ENCODE measurements around the gene CLCF1.

The CLCF1 gene

DNA sequence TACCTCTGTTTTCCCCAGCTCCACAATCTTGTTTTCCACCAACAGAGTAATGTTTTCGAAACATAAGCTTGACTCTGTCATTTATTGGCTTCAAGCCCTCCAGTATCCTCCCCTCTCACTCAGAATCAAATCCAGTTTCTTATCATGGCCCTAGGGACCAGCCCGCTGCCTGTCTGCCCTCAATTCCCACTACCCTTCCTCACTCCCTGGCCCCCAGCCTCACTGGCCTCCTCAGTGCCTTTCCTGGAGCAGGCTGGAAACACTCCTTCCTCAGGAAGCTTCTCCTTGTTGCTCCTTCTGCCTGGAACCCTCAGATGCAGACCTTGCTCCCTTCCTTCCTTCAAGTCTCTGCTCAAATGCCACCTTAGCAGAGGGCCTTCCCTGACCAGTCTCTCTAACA, 23.9 kb downstream of the CLCF1 start:
- no peak overlapping the region for H3K4me3 ChIP-seq (ENCODE audit: low read depth, low read length)
- no peak for DNase-seq (ENCODE audit: low read depth)
- TF ChIP-seq, protein P1, sequence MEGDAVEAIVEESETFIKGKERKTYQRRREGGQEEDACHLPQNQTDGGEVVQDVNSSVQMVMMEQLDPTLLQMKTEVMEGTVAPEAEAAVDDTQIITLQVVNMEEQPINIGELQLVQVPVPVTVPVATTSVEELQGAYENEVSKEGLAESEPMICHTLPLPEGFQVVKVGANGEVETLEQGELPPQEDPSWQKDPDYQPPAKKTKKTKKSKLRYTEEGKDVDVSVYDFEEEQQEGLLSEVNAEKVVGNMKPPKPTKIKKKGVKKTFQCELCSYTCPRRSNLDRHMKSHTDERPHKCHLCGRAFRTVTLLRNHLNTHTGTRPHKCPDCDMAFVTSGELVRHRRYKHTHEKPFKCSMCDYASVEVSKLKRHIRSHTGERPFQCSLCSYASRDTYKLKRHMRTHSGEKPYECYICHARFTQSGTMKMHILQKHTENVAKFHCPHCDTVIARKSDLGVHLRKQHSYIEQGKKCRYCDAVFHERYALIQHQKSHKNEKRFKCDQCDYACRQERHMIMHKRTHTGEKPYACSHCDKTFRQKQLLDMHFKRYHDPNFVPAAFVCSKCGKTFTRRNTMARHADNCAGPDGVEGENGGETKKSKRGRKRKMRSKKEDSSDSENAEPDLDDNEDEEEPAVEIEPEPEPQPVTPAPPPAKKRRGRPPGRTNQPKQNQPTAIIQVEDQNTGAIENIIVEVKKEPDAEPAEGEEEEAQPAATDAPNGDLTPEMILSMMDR (IDR thresholded peaks at IDR 0.05; ENCODE audit: control insufficient read depth, extremely low read depth, insufficient read depth), result no peak

DNA sequence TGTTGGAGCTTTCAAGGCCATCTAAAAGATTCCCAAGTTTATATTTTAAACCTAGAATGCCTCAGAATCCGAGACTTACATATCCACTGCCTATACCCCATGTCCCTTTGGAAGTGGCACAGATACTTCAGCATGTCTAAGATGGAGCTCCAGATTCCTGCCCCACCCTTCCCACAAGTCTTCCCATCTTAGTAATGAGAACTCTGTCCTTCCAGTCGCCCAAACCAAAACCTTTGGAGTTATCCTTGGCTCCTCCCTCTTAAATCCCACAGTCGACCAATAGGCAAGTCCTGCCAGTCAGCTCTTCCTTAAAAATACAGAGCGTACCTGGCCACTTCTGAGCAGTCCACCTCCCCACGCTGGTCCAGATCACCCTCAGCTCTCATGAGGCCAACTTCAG, 24.4 kb downstream of the CLCF1 start:
- no peak for DNase-seq (ENCODE audit: low read depth)
- TF ChIP-seq, protein P1 (IDR thresholded peaks at IDR 0.05; ENCODE audit: control insufficient read depth, extremely low read depth, insufficient read depth), result no peak
- H3K4me3 ChIP-seq (ENCODE audit: low read depth, low read length), result no peak overlapping the region

DNA sequence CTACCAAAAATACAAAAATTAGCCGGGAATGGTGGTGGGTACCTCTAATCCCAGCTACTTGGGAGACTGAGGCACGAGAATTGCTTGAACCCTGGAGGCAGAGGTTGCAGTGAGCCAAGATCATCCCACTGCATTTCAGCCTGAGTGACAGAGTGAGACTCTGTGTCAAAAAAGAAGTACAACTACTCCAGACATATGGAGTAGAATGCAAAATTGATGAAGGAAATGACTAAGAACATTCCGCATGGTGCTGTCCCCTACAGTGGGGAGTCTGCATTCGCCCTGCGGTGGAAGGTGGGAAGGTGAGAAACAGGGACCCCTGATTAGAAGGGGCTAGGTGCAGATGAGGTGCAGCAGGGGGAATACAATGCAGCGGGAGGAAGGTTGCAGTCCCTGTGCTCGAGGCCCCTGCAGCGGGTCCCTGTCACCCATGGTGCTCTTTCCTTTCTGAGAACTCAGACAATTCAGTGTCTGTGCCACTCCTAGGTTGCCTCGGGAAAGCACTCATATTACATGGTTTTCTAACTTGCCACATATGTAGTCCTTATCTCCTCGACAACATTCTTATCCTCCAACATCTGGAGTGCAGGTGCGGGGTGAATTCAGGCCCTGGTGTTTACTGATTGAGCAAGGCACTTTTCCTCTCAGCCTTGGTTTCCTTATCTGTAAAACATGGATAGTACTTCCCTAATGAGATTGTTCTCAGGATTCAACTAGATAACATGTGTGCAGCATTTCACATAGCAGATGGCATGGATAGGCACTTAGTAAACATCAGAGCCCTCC, 25.2 kb downstream of the CLCF1 start:
- no peak for DNase-seq (ENCODE audit: low read depth)
- TF ChIP-seq, protein P1 (IDR thresholded peaks at IDR 0.05; ENCODE audit: control insufficient read depth, extremely low read depth, insufficient read depth), result no peak

DNA sequence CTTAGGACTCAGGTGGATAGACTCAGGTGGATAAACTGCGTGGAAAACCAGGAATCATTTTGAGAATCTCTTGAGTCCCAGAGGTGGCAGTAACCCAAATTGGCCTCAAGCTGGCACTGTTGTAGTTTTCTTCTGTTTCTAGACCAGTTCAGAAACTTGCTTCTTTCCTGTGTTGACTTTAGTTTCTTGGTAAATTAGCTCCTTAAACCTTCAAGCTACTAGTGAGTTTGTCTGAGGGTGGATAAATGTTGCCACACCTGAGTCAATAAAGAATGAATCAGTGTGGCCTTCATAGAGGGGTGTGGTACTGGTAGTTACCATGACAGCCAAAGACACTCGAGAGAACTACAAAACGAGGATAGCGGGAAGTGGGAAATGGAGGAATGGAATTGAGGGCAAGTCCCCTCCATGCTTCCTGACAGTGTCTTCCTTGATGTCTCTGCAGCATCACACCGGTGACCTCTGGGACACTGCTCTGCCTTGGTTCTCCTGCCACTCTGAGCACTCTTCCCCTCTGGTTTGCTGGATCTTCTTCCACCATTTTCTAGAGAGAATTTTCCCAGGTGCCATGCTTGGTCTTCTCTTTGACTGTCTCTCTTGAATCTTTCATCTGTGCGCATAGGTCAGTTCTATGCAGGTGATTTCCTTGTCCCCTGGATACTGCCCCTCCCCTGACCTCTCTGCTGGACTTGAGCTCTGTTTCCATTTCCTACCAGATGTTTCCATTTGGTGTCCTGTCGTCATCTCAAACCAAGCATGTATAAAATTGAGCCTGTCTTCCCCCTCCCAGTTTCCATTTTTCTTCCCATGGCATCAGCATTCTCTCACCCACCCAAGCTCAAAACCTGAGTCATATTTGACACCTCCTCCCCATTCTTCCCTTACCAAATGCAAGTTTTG, 27.2 kb downstream of the CLCF1 start:
- H3K4me3 ChIP-seq (ENCODE audit: low read depth, low read length), result no peak overlapping the region
- DNase-seq (ENCODE audit: low read depth), result peak; percentile 91
- TF ChIP-seq, protein P1 (IDR thresholded peaks at IDR 0.05; ENCODE audit: control insufficient read depth, extremely low read depth, insufficient read depth), result peak; percentile 56

More for the DNA sequence above, 25.2 kb downstream of the CLCF1 start:
- H3K4me3 ChIP-seq (ENCODE audit: low read depth, low read length), result no peak overlapping the region

DNA sequence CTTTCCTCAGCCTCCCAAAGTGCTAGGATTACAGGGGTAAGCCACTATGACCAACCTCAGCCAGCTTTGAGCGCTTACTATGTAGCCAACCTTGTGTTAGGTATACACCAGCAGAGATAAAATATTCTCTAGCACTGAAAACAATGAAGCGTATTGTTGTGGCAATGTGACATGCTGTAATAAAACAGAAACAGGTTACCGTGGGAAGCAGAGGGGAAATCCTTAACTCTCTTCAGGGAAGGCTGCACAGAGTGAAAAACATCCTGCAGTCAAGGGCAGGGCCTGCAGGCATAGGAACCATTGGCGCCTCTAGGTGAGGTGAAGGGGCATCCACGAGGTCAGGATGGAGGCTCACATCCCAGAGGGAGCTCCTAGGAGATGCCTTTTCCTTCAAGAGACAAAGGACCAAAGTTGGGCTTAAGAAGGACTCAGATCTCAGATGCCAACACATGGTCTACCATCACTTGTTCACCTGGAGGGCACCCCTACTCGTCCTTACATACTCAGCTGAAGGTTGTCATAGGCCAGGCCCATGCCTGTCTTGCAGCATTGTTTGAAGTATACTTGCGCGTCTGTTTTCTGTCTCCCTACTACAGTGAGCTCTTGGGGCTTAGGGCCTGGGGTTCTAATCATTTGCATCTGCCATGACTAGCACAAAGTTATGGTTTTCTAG, 28.0 kb downstream of the CLCF1 start:
- TF ChIP-seq, protein P1 (IDR thresholded peaks at IDR 0.05; ENCODE audit: control insufficient read depth, extremely low read depth, insufficient read depth), result no peak
- no peak overlapping the region for H3K4me3 ChIP-seq (ENCODE audit: low read depth, low read length)
- no peak for DNase-seq (ENCODE audit: low read depth)

DNA sequence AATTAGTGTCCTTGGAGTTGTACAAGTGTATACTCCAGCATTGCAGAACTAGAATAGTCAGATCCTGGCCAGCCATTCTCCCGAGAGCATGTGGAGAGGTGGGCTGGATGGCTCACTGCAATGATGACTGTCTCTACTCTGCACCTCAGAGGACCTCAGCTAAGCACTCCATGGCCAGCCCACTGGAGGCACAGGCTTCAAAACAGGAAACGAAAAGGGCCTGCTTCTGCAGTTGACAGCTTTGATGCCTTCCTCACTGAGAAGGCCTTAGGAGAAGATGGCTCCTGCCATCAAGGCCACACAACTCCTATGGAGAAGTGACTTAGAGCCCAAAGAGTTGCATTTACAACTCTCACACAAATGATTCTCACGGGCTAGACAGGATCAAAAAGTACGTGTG, 29.1 kb downstream of the CLCF1 start:
- no peak for DNase-seq (ENCODE audit: low read depth)
- no peak overlapping the region for H3K4me3 ChIP-seq (ENCODE audit: low read depth, low read length)
- TF ChIP-seq, protein P1 (IDR thresholded peaks at IDR 0.05; ENCODE audit: control insufficient read depth, extremely low read depth, insufficient read depth), result no peak

Data from LNCaP clone FGC (cell line).